GM12872 (cell line): Measurements from ENCODE around the gene RAB3GAP2.

Experiments
- CTCF ChIP-seq: IDR thresholded peaks from 3 replicates; pipeline ENCODE4 v1.5.1; 2011; ENCODE audit warnings: low read depth, mild to moderate bottlenecking, low read length, moderate library complexity; ENCODE audit not compliant: insufficient read depth

RAB3GAP2 gene, protein sequence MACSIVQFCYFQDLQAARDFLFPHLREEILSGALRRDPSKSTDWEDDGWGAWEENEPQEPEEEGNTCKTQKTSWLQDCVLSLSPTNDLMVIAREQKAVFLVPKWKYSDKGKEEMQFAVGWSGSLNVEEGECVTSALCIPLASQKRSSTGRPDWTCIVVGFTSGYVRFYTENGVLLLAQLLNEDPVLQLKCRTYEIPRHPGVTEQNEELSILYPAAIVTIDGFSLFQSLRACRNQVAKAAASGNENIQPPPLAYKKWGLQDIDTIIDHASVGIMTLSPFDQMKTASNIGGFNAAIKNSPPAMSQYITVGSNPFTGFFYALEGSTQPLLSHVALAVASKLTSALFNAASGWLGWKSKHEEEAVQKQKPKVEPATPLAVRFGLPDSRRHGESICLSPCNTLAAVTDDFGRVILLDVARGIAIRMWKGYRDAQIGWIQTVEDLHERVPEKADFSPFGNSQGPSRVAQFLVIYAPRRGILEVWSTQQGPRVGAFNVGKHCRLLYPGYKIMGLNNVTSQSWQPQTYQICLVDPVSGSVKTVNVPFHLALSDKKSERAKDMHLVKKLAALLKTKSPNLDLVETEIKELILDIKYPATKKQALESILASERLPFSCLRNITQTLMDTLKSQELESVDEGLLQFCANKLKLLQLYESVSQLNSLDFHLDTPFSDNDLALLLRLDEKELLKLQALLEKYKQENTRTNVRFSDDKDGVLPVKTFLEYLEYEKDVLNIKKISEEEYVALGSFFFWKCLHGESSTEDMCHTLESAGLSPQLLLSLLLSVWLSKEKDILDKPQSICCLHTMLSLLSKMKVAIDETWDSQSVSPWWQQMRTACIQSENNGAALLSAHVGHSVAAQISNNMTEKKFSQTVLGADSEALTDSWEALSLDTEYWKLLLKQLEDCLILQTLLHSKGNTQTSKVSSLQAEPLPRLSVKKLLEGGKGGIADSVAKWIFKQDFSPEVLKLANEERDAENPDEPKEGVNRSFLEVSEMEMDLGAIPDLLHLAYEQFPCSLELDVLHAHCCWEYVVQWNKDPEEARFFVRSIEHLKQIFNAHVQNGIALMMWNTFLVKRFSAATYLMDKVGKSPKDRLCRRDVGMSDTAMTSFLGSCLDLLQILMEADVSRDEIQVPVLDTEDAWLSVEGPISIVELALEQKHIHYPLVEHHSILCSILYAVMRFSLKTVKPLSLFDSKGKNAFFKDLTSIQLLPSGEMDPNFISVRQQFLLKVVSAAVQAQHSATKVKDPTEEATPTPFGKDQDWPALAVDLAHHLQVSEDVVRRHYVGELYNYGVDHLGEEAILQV (N-terminal part only)

GRCh38 chr1:220272047-220272840 lies at the start of gene RAB3GAP2:
Gene RAB3GAP2, minus strand, starts transcription at chr1:220272453. Its CDS starts 116 bp downstream, at chr1:220272337.
- no peak for TF ChIP-seq CTCF

DNA sequence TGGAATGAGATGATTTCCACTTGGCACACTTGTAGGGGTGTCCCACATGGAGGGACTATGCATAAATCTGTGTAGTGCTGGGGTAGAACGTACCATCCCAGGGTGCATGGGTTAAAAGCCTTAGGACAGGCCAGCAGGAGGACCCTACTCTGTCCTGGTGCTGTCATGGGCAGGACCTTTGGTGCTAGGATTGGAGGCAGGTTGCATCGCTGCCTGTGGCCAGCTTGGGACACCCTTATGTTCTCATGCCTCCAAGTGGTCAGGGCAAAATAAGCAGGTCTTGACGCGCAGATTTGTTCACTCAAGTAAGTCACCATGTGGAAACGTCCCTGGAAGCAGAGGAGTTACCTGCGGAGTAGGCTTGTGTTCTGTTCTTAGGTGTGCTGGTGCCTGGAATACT lies 49.5 kb upstream of the RAB3GAP2 start:
- no peak for TF ChIP-seq CTCF

GRCh38 chr1:220320709-220321108 lies 48.5 kb upstream of the RAB3GAP2 start:
- no peak for TF ChIP-seq CTCF

DNA sequence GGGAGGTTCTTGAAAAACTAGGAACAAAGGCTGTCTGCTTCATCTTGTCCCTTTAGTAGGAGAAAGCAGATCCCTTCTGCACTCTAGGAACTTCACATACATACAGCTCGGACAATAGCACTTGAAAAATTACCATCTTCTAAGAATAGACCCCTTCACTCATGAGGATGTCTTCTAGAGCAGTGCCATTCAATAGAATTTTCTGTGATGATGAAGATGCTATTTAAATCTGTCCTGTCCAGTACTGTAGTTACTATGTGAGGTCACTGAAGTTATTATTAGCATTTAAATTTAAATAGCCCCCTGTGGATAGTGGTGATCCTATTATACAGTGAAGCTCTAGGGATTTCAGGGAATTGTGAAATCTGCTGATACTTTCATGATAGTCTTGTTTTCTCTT lies 46.4 kb upstream of the RAB3GAP2 start:
- TF ChIP-seq CTCF = no peak

DNA sequence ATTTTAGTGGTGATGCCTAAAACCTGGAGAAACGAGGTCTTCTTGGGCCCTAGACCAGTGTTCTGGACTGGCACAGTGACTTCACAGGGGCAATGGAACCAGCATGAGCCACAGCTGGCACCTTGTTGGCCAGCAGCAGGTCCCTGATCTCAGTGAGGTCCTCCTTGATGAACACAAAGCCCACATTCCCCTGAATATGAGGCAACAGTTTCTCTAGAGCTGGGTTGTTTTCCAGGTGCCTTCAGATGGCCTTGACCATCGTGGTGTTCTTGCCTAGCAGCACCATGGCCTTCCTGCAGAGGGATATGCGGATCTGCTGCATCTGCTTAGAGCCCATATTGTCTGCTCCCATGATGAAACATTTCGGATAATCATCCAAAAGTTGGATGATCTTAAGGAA lies 44.9 kb upstream of the RAB3GAP2 start:
- TF ChIP-seq CTCF = no peak

DNA sequence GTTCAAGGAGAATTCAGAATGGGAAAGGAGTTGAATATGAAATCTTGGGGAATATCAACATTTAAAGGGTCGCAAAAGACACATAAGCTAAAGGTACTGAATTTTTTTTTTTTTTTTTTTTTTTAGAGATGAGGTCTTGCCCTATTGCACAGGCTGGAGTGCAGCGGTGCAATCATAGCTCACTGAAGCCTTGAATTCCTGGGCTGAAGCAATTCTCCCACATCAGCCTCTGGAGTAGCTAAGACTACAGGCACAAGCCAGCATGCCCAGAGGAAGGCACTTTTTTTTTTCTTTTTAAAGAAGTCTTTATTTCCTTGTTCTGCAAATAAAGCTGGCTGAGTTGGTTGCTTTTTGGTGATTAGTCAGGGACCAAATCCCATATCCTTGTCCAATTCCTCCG lies 44.1 kb upstream of the RAB3GAP2 start:
- TF ChIP-seq CTCF = no peak
